Measurements from ENCODE around the gene MBOAT1. TPM values are rescaled to one million over a fixed set of nuclear protein-coding genes. Genes with fewer than 3 reads are reported as not detected.
"Not testable (repeated sequence)": the region's sequence is repeated elsewhere in the genome, so short reads cannot be mapped to it uniquely, and the experiment has no call there.

Gene MBOAT1
- total RNA-seq, 2 donors from 2014 or later = 4.6 to 10.1 TPM

DNA sequence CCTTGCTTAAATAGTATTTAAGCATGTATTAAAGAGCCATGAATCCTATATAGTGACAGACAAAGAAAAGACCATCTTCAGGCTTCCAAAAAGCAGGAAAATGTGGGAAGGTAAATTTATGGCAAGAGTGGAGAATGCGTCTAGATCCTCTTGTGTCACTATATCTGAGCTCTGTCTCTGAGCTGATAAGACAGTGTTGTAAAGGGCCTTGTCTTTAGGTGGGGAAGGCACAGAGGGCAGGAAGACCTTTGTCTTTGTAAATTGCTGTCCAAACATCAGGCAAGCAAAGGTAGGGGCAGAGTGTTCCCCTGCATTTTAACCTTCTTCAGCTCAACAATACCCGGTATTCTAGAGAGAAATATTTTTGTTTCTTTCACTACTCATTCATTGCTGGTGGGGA, 33.9 kb upstream of the MBOAT1 start:
- Histone ChIP-seq H3K27ac (no peak overlapping the region), H3K27me3 (no peaks in the 10 kb centered on the region), H3K9me3 (no peaks in the 10 kb centered on the region), H3K36me3 (replicated peaks in 1 of 2; ENCODE audit: insufficient read depth in 1 of 2, low read depth in 2 of 2) (no peaks in the 10 kb centered on the region), H3K4me1 (no peaks in the 10 kb centered on the region), H3K4me3 (no peak overlapping the region)
- TF ChIP-seq, protein P1, sequence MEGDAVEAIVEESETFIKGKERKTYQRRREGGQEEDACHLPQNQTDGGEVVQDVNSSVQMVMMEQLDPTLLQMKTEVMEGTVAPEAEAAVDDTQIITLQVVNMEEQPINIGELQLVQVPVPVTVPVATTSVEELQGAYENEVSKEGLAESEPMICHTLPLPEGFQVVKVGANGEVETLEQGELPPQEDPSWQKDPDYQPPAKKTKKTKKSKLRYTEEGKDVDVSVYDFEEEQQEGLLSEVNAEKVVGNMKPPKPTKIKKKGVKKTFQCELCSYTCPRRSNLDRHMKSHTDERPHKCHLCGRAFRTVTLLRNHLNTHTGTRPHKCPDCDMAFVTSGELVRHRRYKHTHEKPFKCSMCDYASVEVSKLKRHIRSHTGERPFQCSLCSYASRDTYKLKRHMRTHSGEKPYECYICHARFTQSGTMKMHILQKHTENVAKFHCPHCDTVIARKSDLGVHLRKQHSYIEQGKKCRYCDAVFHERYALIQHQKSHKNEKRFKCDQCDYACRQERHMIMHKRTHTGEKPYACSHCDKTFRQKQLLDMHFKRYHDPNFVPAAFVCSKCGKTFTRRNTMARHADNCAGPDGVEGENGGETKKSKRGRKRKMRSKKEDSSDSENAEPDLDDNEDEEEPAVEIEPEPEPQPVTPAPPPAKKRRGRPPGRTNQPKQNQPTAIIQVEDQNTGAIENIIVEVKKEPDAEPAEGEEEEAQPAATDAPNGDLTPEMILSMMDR (IDR thresholded peaks at IDR 0.05) = no peak
- TF ChIP-seq POLR2A (IDR thresholded peaks at IDR 0.05) = no peak
- ATAC-seq (no peak), DNase-seq (no peak)
- WGBS, 2 donors = 46 to 52% methylated on average over 2 of the region's 2 CpGs
- intact Hi-C loops (cut with DNase I) = no loop called here

DNA sequence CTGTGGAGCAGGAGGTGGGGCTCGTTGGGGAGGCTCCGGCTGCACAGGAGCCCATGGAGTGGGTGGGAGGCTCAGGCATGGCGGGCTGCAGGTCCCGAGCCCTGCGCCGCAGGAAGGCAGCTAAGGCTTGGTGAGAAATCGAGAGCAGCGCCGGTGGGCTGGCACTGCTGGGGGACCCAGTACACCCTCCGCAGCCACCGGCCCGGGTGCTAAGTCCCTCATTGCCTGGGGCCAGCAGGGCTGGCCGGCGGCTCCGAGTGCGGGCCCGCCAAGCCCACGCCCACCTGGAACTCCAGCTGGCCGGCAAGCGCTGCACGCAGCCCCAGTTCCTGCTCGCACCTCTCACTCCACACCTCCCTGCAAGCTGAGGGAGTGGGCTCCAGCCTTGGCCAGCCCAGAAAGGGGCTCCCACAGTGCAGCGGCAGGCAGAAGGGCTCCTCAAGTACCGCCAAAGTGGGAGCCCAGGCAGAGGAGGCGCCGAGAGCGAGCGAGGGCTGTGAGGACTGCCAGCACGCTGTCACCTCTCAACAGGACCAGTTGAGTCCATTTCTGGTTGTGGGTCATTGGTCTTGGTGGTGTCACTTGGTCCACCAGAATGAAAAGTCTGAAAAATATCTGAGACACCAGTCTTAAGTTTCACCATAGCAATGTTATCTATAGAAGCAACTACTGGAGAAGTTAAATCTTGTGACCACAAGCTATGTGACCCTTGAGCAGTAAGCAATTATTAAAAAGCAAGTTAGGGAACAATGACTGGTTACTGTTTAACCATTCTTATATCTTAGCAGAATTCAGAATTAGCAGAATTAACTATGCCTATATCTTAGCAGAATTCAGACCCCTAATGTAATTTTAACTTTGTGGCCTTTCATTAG, 32.8 kb upstream of the MBOAT1 start:
- intact Hi-C loops (cut with DNase I); H3K27ac ChIP-seq; DNase-seq; H3K9me3 ChIP-seq; ATAC-seq; H3K4me3 ChIP-seq; H3K4me1 ChIP-seq; H3K36me3 ChIP-seq (replicated peaks in 1 of 2; ENCODE audit: insufficient read depth in 1 of 2, low read depth in 2 of 2); H3K27me3 ChIP-seq: not testable (repeated sequence)
- 80 to 98% methylated on average over 1 to 24 of the region's 29 CpGs for WGBS, 2 donors

DNA sequence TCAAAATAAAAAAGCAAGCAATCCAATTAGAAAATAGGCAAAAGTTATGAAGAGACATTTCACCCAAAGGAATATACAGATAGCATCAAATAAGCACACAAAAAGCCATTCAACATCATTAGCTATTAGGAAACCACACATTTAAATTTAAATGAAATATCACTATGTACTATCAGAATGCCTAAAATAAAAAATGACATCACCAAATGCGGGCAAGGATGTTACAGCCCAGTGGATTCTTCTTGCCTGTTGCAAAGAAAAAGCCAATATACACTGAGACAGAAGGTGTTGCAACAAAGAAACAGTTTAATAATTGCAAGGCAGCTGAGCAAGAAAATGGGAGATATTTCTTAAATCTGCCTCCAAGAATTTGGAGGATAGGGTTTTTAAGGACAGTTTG, 31.0 kb upstream of the MBOAT1 start:
- no peaks in the 10 kb centered on the region for H3K4me1 ChIP-seq
- H3K27ac ChIP-seq = no peak overlapping the region
- H3K4me3 ChIP-seq = no peak overlapping the region
- no peaks in the 10 kb centered on the region for H3K9me3 ChIP-seq
- TF ChIP-seq, protein P1 (IDR thresholded peaks at IDR 0.05) = no peak
- TF ChIP-seq POLR2A (IDR thresholded peaks at IDR 0.05) = no peak
- no peaks in the 10 kb centered on the region for H3K36me3 ChIP-seq (replicated peaks in 1 of 2; ENCODE audit: insufficient read depth in 1 of 2, low read depth in 2 of 2)
- ATAC-seq (no peak), DNase-seq (no peak)
- 94 to 95% methylated on average over 1 of the region's 1 CpG for WGBS, 2 donors
- intact Hi-C loops (cut with DNase I) = no loop called here
- no peaks in the 10 kb centered on the region for H3K27me3 ChIP-seq

DNA sequence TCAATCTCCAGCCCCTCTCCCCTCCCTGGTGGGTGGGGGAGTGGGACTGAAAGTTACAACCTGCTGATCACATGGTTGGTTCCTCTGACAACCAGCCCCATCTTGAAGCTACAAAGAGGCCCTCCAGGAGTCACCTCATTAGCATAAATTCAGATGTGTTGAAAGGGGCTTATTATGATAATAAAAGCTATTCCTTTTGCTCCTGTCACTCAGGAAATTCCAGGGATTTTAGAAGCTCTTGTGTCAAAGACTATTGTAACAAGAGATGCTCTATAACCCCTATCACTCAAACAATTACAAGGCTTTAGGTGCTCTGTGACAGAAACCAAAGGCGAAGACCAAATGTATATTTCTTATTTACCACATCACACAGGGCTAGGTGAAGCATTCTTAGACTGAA, 30.1 kb upstream of the MBOAT1 start:
- H3K36me3 ChIP-seq (replicated peaks in 1 of 2; ENCODE audit: insufficient read depth in 1 of 2, low read depth in 2 of 2) = no peaks in the 10 kb centered on the region
- no peaks in the 10 kb centered on the region for H3K4me1 ChIP-seq
- H3K9me3 ChIP-seq = no peaks in the 10 kb centered on the region
- no peak for TF ChIP-seq POLR2A (IDR thresholded peaks at IDR 0.05)
- TF ChIP-seq, protein P1 (IDR thresholded peaks at IDR 0.05) = no peak
- H3K27ac ChIP-seq = no peak overlapping the region
- no peaks in the 10 kb centered on the region for H3K27me3 ChIP-seq
- ATAC-seq (no peak), DNase-seq (no peak)
- H3K4me3 ChIP-seq = no peak overlapping the region
- WGBS, 2 donors = 88 to 100% methylated on average over 1 of the region's 1 CpG
- intact Hi-C loops (cut with DNase I) = no loop called here

DNA sequence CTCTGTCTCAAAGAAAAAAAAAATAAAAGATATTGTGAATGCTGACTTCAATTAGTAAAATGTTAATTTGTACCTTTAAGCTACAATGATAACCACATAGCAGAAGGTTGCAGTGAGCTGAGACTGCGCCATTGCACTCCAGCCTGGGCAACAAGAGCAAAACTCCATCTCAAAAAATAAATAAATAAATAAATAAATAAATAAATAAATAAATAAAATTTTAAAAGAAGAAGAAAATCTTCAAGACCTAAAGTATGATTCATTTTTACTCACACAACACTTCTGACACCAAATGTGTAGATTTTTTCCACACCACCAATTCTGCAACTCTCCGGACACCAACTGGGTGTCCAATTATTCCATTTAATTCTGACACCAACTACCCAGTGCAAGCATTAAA, 28.8 kb upstream of the MBOAT1 start:
- intact Hi-C loops (cut with DNase I) = no loop called here
- H3K27ac ChIP-seq = no peak overlapping the region
- H3K36me3 ChIP-seq (replicated peaks in 1 of 2; ENCODE audit: insufficient read depth in 1 of 2, low read depth in 2 of 2) = no peaks in the 10 kb centered on the region
- WGBS, 2 donors = 96 to 98% methylated on average over 2 of the region's 2 CpGs
- H3K9me3 ChIP-seq = no peaks in the 10 kb centered on the region
- ATAC-seq (no peak), DNase-seq (no peak)
- TF ChIP-seq POLR2A (IDR thresholded peaks at IDR 0.05) = no peak
- TF ChIP-seq, protein P1 (IDR thresholded peaks at IDR 0.05) = no peak
- no peaks in the 10 kb centered on the region for H3K27me3 ChIP-seq
- H3K4me1 ChIP-seq = no peaks in the 10 kb centered on the region
- no peak overlapping the region for H3K4me3 ChIP-seq
